Measurements from ENCODE around the gene SEC14L3. TPM values are rescaled to one million over a fixed set of nuclear protein-coding genes. Genes with fewer than 3 reads are reported as not detected.
A peak's percentile ranks its signal among the peaks of the same experiment; 100 is the strongest.
"Not testable (repeated sequence)": the region's sequence is repeated elsewhere in the genome, so short reads cannot be mapped to it uniquely, and the experiment has no call there.

SEC14L3 gene
- total RNA-seq, 1 experiment from 2014 or later, result not detected

GRCh38 chr22:30459181-30460052, 12.4 kb downstream of the SEC14L3 start:
- no peak overlapping the region for H3K4me3 ChIP-seq
- H3K36me3 ChIP-seq, result no peaks in the 10 kb centered on the region
- no peaks in the 10 kb centered on the region for H3K9me3 ChIP-seq
- DNase-seq, result peak; percentile 27
- no peaks in the 10 kb centered on the region for H3K27me3 ChIP-seq

DNA sequence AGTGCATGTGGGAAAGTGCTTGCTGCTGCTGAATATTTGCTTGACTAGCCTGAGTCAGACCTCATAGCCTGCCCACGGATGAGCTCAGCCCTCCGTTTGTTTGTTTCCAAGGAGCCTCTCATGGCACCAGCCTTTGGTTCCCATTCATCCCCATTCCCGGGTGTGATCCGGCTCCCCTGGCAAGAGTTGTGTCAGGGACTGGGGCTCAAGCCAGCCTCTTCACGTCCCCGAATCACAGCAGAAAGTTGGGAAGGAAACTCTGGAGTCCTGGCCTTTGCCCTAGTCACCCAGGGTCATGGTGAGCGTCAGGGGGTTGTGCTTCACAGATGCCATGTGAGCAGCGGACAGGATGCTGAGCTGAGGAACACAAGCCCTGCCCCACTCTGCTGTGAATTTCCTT, 13.8 kb downstream of the SEC14L3 start:
- H3K4me3 ChIP-seq, result no peak overlapping the region
- H3K27me3 ChIP-seq, result no peaks in the 10 kb centered on the region
- DNase-seq, result peak; percentile 78
- H3K9me3 ChIP-seq, result no peaks in the 10 kb centered on the region
- H3K36me3 ChIP-seq, result no peaks in the 10 kb centered on the region

- no peak for DNase-seq
- H3K36me3 ChIP-seq, result no peaks in the 10 kb centered on the region
- no peaks in the 10 kb centered on the region for H3K9me3 ChIP-seq
- H3K4me3 ChIP-seq, result no peak overlapping the region
- no peaks in the 10 kb centered on the region for H3K27me3 ChIP-seq
Measured at GRCh38 chr22:30455075-30455840, 16.6 kb downstream of the SEC14L3 start.

DNA sequence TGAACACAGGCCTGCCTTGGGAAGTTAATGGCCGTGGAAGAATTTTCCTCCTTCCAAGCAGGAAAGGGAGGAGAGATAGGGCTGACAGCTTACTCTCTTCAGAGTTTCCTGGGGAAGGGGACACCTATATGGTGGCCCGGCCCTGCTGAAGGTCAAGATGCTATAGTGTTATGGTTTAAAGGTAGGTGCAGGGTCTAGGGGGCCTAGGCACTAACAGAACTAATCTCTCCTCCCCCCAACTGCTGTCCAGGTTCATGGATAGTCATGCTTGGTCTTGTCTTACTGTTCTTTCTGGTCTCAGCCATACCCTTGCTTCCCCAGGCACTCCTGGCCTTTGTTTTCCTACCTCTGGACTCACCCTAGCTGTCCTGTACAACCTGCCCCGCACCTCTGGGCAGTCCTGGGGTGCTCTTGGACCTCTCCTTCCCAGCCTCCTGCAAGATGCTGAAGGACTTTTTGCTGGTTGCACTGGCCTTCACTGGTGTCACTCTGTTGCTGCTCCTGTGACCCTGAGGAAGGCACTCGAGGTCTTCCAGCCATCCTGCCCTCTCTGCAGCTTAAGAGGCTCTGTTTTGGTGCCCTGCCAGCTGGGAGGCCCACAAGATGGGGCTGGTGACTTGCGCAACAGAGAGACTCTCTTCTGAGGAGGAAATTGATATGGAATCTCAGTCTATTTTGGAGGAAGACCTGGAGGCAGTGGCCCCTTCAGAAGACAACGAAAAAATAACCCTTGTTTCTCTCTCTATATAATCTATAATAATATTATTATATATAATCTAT, 17.9 kb downstream of the SEC14L3 start:
- Histone ChIP-seq H3K4me3 (no peak overlapping the region), H3K27me3 (no peaks in the 10 kb centered on the region), H3K36me3 (no peaks in the 10 kb centered on the region), H3K9me3 (no peaks in the 10 kb centered on the region)
- DNase-seq, result no peak

DNA sequence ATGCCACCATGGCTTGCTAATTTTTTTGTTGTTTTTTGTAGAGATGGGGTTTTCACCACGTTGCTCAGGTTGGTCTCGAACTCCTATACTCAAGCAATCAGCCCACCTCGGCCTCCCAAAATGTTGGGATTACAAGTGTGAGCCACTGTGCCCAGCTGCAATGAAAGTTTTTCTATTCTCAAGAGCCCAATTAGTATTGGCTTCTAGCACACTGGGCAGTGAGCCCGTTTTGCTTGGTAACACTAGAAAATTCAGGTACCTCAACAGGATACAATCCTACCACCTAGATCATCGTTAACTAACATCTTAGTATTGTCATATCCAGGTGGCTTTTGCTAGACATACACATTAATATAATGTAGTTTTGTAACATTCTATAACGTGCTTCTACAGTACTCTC, 19.0 kb downstream of the SEC14L3 start:
- no peak overlapping the region for H3K4me3 ChIP-seq
- no peaks in the 10 kb centered on the region for H3K27me3 ChIP-seq
- H3K36me3 ChIP-seq, result no peaks in the 10 kb centered on the region

DNA sequence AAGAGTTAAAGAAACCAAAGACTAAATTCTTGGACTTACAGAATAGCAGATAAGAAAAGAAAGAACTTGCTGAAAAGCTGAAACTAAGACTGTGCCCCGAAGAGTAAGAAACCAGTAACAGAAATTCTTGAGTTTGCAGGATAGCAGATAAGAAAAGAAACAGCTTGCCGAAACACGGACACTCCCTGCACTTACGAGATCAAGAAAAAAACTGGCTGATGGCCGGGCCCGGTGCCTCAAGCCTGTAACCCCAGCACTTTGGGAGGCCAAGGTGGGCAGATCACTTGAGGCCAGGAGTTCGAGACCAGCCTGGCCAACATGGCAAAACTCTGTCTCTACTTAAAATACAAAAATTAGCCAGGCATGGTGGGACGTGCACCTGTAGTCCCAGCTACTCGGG, 20.3 kb downstream of the SEC14L3 start:
- not testable (repeated sequence) for H3K4me3 ChIP-seq, H3K27me3 ChIP-seq, H3K36me3 ChIP-seq, DNase-seq, H3K9me3 ChIP-seq

More for the DNA sequence above, 19.0 kb downstream of the SEC14L3 start:
- H3K9me3 ChIP-seq, result no peaks in the 10 kb centered on the region
- DNase-seq, result no peak

DNA sequence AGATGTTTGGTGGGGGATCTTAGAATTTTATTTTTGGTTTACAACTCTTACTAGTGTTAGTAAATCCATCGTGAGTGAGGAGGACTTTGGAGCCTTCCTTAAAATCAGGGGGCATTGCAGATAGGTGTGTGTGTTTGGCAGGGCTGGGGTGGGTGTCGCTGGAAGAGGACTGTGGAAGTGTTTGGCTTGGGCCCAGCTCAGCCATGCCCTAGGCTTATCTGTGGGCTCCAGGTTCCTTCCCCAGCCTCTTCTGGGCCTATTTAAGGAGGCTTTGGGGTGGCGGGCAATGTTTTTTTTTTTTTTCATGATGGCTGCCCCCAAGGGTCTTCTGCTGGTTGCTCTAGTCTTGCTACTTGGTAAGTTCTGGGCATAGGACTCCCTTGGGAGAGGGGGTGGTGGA, 24.2 kb downstream of the SEC14L3 start:
- Histone ChIP-seq H3K9me3 (no peaks in the 10 kb centered on the region), H3K36me3 (no peaks in the 10 kb centered on the region), H3K27me3 (no peaks in the 10 kb centered on the region), H3K4me3 (no peak overlapping the region)
- DNase-seq, result no peak

- no peaks in the 10 kb centered on the region for H3K9me3 ChIP-seq
- no peak overlapping the region for H3K4me3 ChIP-seq
- no peak for DNase-seq
- H3K27me3 ChIP-seq, result no peaks in the 10 kb centered on the region
- H3K36me3 ChIP-seq, result no peaks in the 10 kb centered on the region
Measured at GRCh38 chr22:30445438-30446145, 26.2 kb downstream of the SEC14L3 start.

DNA sequence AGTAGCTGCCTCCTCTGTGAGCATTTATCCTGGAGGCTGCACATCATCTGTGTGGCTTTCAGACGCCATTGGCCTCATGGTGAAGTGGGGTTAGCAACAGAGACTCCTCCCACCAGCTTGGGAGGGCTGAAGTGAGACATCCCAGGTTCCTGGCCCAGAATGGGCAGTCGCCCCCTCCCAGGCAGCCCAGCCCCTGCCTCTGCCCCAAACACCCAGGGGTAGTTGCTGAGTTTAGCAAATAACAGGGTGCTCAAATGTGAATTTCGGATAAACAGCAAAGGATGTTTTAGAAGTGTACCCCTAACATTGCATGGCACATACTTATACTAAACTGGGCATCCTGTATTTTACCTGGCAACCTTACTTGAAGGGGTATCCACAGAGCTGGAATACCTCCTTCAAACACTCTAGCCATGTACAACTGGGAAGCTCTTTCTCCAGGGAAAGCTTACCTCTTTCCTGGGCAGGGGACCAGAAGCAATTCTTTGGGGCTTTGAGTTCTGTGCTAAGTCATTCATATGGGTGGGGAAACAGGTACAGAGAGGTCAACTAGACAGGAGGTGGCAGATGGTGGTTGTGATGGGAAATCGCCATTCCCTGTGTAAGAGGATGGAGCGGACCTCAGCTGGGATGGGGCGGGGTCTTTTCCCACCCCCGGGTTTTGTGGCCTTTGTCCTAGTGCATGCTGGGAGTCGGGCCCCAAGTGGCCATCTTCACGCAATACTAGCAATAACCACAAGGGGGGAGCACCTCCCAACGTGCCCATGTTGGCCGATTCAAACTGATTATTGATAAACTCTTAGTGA, 27.0 kb downstream of the SEC14L3 start:
- Histone ChIP-seq H3K4me3 (no peak overlapping the region), H3K9me3 (no peaks in the 10 kb centered on the region), H3K27me3 (no peaks in the 10 kb centered on the region), H3K36me3 (no peaks in the 10 kb centered on the region)
- DNase-seq, result peak; percentile 61

DNA sequence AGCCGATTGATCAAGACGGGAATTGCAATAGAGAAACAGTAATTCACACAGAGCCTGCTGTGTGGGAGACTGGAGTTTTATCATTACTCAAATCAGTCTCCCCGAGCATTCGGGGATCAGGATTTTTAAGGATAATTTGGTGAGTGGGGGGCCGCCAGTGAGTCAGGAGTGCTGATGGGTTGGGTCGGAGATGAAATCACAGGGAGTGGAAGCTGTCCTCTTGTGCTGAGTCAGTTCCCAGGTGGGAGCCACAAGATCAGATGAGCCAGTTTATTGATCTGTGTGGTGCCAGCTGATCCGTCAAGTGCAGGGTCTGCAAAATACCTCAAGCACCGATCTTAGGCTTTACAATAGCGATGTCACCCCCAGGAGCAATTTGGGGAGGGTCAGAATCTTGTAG, 30.7 kb downstream of the SEC14L3 start:
- no peak overlapping the region for H3K4me3 ChIP-seq
- H3K27me3 ChIP-seq, result no peaks in the 10 kb centered on the region
- no peak for DNase-seq
- no peaks in the 10 kb centered on the region for H3K9me3 ChIP-seq
- no peaks in the 10 kb centered on the region for H3K36me3 ChIP-seq

DNA sequence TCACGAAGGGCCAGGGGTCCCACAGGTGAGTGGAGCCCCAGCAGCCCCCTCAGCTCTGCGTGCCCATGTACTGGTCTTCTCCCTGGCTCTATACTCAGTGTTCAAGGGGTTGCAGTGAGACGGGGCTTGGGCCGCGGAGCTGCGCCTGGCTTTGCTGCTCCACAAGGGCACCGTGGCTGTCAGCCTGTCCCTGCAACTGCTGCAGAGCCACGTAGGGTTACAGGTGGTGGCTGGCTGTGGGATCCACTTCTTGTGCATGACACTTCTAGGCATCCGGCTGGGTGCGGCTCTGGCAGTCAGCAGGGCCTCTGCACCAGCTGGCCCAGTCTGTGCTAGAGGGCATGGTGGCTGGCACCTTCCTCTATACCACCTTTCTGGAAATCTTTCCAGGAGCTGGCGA, 32.0 kb downstream of the SEC14L3 start:
- no peak for DNase-seq
- H3K9me3 ChIP-seq, result no peaks in the 10 kb centered on the region

GRCh38 chr22:30439226-30439625, 32.6 kb downstream of the SEC14L3 start:
- H3K4me3 ChIP-seq, result no peak overlapping the region
- H3K27me3 ChIP-seq, result no peaks in the 10 kb centered on the region
- H3K9me3 ChIP-seq, result no peaks in the 10 kb centered on the region
- no peaks in the 10 kb centered on the region for H3K36me3 ChIP-seq
- no peak for DNase-seq

More for the DNA sequence above, 32.0 kb downstream of the SEC14L3 start:
- H3K36me3 ChIP-seq, result no peaks in the 10 kb centered on the region
- no peaks in the 10 kb centered on the region for H3K27me3 ChIP-seq
- H3K4me3 ChIP-seq, result no peak overlapping the region

DNA sequence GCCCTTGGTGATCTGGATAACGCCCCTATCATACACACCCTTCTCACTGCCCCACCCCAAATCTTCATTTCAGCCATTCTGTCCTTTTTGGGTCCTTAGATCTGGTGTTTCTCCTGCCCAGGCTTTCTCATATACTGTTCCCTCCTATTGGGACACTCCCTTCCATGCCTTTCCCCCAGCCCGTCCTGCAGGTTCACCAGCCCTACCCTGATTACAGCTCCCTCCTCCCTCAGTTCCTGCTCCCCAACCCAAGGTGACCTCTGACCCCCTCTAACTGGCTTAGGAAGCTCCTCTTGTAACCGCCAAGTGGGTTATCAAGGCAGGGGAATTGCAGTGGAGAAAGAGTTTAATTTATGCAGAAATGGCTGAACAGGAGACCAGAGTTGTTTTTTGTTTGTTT, 33.3 kb downstream of the SEC14L3 start:
- H3K36me3 ChIP-seq, result no peaks in the 10 kb centered on the region
- no peak for DNase-seq

DNA sequence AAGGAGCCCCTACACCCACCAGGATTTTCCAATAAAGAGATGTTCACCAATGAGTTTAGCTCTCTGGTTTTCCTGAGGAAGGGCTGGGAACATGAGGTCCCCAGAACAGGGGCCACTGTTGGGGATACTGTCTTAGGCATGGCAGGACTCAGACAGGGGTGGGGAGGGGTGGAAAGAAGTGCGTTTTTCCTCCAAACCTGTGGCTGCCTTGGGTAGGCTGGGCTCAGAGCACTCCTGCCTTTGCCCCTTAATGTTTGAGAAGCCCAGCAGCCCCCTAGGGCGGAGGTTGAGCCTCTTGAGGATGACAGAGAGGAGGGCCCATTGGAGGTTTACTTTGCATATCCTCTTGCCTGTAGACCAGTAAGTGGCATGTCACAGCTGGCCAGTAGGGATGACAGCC, 35.6 kb downstream of the SEC14L3 start:
- DNase-seq, result no peak
- H3K9me3 ChIP-seq, result no peaks in the 10 kb centered on the region
- no peaks in the 10 kb centered on the region for H3K27me3 ChIP-seq
- H3K4me3 ChIP-seq, result no peak overlapping the region
- no peaks in the 10 kb centered on the region for H3K36me3 ChIP-seq

More for the DNA sequence above, 33.3 kb downstream of the SEC14L3 start:
- H3K4me3 ChIP-seq, result no peak overlapping the region
- no peaks in the 10 kb centered on the region for H3K27me3 ChIP-seq
- no peaks in the 10 kb centered on the region for H3K9me3 ChIP-seq

- Histone ChIP-seq H3K4me3 (no peak overlapping the region), H3K9me3 (no peaks in the 10 kb centered on the region), H3K27me3 (no peaks in the 10 kb centered on the region), H3K36me3 (no peaks in the 10 kb centered on the region)
- no peak for DNase-seq
Measured at GRCh38 chr22:30435674-30436126, 36.1 kb downstream of the SEC14L3 start.

GRCh38 chr22:30434843-30435242, 37.0 kb downstream of the SEC14L3 start:
- DNase-seq, result no peak
- H3K4me3 ChIP-seq, result no peak overlapping the region
- no peaks in the 10 kb centered on the region for H3K9me3 ChIP-seq
- H3K27me3 ChIP-seq, result no peaks in the 10 kb centered on the region
- H3K36me3 ChIP-seq, result no peaks in the 10 kb centered on the region
